GM18517 (cell line): Measurements from ENCODE around the gene ITSN1.

Experiments
- ATAC-seq: cut with Tn5 transposase; IDR thresholded peaks from one replicate; pipeline ENCODE4 v1.9.1; 2021; ENCODE audit warnings: mild to moderate bottlenecking, moderate library complexity; ENCODE audit not compliant: unreplicated experiment

The ITSN1 gene

DNA sequence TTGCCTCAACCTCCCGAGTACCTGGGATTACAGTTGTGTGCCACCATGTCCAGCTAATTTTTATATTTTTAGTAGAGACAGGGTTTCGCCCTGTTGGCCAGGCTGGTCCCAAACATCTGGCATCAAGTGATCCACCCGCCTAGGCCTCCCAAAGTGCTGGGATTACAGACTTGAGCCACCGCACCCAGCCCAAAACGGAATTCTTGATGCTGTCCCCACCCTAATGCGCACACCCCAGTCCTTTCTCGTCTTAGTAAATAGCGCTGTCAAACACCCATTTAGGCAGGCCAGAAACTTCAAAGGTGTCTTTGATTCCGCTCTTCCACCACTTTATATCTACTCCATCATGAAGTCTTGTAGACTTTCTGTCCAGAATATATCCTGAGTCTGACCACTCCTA, 35.1 kb downstream of the ITSN1 start:
- ATAC-seq, result no peak

DNA sequence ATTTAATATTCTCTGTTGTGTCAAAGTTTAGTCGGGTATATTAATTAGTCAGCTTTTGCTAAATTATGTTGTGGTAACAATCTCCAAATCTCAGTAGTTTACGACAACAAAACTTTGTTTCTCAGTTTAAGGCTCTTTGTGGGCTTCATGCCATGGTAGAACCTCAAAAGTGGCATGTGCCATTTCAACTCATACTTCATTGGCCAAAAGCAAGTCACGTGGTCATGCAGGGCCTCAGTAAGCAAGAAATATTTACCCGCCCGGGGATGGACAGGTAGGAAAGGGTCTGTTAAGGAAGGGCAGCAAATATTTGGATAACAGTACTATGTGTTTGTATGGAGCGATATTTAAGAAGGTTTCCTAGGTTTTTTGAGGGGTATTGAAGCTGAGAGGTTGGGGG, 38.6 kb downstream of the ITSN1 start:
- ATAC-seq, result no peak

DNA sequence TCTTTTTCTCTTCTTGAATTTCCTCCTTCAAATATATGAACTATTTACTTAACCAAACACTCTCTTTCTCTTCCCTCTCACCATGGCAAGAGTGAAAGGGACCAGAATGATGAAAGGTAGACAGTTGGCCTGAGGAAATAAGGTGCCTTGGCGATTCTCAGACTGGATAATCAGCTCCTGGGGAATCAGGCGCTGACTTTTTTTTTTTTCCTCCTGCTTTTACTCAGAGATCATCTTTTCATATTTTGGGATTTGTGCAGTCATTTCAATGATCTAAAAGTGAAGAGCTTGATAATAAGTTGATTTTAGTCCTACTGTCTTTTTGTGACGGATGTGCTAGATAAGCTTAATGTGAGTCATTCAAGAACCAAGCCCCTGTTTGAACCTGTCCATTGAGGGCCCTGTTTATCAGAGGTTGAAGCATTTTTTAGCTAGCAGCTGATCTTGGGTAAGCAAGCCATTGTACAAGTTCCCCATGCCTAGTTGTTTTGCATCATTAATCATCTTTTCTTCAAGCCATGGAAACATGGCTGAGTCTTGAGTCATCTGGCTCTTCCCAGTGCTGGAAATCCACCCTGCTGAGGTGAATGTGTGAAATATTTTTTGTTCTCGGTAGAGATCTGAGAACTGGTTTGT, 40.8 kb downstream of the ITSN1 start:
- no peak for ATAC-seq

DNA sequence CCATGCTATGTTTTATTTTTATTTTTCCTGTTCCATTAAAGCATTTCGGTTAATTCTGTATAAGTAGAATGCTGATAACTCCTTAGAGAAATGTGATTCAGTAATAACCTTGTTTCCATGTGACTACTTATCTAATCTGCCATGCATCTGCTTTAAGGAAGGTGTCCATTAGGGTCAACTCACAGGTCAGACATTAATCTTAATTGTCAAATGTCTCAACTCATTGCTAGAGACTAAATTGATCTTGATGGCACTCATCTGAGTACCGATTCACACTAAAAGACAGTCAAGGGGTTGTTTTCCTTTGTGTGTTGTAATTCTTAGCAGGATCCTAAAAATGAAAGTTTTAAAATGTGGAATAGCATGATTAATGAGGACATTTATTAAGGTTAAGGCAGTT, 41.8 kb downstream of the ITSN1 start:
- ATAC-seq, result no peak

DNA sequence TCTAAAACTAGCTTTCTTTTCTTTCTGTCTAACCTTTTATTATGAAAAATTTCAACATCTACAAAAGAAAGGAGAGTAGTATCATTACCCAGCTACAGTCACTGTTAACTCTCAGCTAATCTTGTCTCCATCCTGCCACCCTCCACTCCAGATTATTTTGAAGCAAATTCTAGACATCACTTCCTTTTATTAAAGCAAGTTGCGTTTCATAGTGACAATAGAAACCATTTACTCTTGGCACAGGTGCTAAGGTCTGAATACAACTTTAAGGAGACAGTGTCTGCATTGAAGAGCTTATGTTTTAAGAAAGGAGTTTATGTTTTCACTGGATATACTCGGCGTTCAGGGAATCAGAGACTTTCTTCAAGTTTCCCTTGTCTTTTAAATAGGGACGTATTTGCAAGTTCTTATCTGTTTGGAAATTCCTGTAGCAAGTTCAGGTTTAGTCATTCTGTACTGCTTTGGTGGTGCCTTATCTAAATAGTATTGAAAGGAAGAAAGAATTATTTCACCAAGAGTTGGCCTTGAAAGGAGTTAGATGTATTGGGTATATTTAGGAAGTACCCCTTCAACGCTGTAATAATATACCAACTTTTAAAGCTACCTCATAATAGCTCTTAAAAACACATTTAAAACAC, 42.7 kb downstream of the ITSN1 start:
- ATAC-seq, result no peak

DNA sequence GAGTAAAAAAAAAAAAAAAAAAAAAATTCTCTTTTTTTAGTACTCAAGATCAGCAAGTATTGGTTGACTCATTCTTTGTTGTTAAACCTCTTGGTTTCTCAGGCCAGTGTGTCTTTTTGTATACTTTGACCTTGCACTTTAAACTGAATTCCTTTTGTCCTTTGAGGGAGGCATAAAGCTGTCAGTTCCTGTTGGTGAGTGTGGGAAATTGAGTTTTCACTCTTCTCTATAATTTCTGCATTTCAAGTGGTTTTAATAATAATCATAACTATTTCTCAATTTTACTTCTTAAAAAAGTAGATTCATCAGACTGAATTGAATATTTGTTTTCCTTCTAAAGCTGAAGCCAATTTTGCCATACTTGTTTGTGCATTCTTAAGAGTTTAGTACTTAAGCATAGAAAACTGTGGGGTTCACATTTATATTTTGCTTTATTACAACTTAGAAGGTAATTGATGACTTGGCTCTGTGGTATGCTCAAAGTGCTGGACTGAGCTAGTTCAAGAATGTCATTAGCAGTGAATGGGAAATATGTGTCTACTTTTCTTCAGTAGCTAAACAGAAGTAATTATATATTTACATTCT, 43.4 kb downstream of the ITSN1 start:
- no peak for ATAC-seq

DNA sequence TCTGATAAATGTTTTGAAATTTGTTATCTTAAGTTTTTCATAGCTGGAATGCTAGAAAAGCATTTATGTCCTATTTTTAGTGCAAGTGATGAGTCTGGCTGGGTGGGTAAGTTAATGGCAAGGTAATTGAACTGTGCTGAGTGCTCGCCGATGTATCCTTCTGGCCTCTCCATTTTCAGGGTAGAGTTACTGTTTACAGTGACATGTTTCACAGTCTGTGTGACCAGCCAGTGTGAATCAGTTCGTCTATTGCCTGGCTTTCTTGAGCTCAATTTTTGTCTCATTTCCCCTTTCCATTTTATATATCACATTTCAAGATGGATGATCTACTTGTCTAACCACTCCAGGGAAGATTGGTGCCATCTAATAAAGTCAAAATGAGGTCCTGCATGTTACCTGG, 44.1 kb downstream of the ITSN1 start:
- ATAC-seq, result no peak

DNA sequence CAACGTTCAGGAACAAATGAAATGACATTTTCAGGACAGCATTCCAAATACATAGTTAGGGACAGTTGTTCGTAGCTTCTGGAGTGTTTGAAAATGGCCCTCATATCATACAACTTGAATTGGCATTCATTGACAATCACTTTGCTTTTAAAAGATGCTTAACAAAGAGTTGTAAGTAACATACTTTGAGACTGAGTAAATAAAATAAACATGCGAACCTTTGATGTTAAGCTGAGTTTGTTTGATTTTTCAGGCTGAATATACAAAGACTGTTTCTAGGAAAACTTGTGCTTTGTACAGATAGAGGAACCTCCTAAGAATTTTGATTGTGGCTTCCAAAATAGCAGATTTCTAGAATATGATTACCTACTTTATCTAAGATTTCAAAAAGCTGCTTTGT, 45.3 kb downstream of the ITSN1 start:
- no peak for ATAC-seq

DNA sequence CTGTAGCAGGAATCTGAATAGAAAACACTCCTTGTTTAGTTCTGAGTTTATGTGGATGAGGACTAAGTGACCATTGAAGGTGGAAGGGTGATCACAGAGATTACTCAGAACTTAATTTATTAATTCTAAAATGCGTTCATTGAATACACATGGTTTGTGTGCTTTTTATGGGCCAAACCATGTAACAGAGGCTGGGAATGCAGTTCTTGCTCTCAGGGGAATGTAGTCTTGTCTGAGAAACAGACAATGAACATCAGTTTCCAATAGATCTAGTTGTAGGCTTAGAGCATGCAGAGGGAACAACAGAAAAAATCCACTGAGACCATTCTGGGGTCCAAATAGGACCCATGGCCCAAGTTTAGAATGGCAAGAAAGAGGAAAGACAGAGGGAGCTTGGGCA, 46.1 kb downstream of the ITSN1 start:
- no peak for ATAC-seq

DNA sequence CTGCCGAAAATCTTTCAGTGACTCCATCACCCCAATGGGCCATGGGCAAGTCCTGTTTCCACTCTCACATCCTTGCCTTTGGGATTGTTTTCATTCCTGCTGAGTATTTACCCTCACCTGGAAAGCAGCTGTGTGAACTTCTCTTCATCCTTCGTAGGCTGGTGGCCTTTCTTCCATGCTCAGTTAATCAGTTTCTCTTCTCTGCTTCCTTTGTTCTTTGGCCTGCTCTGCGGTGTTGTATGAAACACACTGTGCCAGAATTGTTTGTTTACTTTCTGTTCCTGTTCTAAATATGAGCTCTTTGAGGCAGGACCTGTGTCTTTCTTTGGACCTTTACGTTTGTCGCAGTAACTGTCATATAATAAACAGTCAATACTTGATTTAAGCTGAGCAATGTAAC, 48.6 kb downstream of the ITSN1 start:
- ATAC-seq, result no peak

DNA sequence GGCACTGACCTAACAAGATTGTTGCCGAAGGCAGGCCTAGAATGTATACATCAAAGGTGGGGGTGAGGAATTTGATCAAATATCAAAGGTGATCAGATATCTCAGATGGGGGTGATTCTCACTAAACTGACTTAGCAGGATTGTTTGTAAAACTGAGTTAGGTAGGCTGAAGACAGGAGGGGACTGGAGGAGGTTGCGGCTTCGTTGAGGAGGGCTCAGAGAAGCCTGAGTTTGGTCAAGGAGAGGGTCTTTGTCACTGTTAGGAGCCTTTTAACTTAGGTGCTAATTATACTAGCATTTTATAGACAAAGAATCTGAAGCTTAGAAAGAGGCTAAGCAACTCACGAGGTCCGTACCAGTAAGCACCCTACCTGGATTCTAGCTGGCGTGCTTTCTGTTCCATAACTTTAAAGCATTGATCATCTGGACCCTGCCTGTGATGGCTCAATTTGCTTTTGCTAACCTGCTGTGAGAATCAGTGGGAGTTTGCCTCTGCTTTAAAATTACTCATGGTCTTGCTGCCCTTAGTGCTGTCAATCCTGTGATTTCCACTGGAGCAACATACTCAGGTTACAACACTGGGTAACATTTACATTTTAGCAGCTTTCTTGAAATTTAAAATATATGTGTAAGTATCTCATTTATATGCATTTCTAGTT, 49.8 kb downstream of the ITSN1 start:
- no peak for ATAC-seq

DNA sequence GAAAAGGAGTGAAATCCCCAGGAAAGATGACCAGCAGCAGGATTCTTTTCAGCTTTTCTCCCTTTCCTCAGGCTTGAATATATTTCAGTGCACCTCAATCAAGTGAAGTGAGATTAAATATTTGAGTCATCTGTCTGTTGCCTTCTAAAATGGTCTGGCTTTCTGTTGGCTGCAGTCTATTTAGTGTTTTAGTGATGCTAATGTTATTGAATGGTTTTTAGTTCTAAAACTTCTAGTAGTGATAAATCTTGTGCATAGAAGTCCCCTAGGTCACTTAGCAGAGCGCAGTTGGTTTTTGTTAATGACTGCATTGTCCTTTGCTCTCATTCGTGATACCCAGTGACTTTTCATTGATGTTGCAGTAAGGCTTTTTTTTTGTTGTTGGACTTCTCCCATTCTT, 53.5 kb downstream of the ITSN1 start:
- ATAC-seq, result no peak

DNA sequence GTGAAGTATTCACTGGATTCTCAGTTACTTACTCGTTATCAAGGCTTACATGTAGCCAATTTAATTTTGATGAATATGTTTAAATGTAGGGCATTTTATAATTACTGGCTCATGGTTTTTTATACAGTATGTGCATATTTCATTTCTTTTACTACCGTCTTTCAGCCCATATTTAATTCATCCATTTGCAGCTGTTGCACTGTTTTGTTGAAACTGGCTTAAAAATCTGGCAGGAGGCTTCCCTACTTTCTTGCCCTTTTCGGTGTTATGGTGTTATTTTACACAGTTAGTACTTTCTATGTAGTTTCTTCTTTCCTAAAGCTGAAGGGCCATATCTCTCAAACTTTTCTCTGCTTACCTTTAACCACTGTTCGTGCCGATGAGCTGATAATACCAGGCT, 54.2 kb downstream of the ITSN1 start:
- ATAC-seq, result no peak

DNA sequence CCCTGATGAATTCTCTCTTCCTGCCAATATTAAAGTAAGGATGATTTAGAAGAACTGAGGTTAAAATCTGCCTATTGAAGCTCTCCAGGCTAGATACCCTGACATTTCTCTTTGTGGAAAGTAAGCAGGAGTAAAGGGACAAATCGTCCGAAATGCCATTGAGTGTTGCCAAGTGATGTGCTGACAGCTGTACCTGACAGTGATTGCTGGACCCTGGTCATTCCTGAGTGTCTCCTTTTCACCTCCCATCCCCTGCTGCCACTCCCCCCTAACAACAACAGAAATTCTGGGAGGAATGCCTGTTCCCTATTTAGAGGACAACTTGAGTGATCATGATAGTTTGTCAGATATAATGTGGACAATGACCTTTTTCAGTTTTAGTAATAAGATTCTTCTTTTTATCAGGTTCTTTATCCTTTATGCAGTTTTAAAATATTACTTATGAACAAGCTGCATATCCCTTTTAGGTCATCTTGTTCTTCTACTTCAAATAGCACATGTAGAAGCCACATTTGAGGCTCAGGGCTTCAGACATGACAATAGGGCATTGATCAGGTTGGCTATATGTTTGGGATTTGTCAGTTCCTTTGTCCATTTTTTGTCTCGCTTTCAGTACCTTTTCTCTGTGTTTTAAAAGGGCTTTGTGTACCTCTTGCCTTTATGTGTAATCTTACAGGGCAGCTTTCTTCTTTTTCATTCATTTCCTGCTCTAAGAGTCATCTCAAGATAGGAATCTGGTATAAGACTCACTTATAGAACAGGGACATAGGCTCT, 56.0 kb downstream of the ITSN1 start:
- ATAC-seq, result no peak

DNA sequence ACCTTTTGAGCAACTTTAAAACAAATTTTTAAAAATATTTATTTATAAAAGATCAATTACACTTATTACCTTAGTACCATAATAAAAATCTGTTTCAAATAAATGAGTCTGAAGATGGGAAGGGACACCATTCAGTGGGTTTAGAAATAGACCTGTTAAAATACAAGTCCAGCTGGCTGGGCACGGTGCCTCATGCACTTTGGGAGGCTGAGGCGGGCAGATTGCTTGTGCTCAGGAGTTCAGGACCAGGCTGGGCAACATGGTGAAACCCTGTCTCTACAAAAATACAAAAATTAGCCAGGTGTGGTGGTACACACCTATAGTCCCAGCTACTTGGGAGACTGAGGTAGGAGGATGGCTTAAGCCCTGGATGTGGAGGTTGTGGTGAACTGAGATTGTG, 57.0 kb downstream of the ITSN1 start:
- no peak for ATAC-seq

DNA sequence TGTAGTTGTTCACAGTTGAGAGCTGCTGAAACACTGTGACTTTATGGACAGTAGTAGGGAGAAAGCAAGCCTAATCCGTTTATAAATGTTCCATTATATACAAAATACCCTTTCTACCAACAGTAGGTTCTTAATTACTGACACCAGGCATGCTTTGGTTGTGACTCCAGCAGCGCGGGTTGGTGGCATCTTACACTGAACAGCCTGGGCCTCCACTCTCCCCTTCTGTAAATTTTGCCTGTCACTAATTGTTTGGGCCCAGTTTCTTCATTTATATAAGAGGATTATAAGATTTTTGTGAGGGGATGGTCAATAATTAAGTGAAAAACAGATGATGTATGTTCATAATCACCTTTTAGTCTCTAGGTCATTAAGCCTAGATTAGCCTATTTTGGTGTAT, 58.2 kb downstream of the ITSN1 start:
- no peak for ATAC-seq

DNA sequence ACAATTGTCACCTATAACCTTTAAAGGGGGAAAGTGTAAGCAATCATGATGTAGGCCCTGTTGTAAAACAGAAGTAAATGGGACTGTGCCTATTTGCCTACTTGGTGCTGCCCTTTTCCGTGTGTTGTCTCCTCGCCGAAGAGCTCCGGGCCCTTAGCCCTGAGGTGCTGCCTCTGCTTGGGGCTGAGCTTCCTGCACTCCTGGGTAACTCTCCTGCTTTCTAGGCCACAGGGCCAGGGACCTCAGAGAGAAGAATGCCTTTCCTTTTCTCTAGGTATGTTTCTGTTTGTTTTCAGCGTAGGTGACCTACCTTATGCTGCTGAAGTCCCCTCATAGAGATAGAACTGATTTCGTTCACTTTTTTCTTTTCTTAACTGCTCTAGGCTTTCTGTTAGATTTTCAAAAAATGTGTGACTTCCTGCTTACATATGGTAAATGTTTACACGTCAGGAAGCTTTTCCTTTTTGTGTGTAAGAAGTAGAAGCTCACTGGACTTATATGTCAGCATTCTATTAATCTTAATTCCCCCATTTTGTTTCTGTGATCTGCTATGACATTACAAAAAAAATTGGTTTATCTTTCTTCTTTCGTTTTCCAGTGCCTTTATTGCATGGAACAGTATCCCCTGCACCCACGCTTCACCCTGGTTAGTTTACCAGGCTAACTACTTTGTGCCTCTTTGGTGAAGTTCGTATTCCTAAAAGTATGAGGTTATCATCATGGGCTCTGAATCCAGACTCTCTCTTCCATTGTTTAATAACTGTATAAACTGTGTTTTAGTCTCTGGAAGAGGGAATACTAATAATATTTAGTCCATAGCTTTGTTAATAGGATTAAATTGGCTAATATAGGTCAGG, 61.7 kb downstream of the ITSN1 start:
- no peak for ATAC-seq

DNA sequence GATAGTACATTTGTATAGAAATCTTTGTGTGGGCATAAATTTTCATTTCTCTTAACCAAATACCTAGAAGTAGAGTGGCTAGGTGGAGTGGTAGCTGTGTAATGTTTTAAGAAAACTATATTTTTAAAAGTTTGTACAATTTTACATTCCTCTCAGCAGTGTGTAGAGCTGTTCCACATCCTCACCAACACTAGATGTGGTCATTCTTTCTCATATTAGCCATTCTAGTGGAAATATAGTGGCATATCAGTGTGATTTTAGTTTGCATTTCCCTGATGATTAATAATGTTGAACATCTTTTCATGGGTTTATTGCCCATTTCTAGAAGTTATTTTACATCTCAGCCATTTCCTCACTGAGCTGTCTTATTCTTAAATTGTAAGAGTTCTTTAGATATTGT, 65.5 kb downstream of the ITSN1 start:
- ATAC-seq, result no peak

DNA sequence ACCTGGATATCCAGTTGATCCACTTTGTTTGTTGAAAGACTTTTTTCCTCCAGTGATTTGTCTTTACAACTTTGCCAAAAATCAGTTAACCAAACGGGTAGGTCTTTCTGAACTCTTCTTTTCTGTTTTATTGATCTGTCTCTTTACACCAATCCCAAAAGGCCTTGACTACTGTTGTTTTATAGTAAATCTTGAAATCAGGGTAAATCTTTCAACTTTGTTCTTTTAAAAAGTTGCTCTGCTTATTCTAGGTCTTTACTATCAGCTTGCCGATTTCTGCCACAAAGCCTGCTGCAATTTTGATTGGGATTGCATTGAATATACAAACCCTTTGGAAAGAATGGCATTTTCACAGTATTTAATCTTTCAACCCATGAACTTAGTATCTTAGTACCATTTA, 66.6 kb downstream of the ITSN1 start:
- ATAC-seq, result no peak

DNA sequence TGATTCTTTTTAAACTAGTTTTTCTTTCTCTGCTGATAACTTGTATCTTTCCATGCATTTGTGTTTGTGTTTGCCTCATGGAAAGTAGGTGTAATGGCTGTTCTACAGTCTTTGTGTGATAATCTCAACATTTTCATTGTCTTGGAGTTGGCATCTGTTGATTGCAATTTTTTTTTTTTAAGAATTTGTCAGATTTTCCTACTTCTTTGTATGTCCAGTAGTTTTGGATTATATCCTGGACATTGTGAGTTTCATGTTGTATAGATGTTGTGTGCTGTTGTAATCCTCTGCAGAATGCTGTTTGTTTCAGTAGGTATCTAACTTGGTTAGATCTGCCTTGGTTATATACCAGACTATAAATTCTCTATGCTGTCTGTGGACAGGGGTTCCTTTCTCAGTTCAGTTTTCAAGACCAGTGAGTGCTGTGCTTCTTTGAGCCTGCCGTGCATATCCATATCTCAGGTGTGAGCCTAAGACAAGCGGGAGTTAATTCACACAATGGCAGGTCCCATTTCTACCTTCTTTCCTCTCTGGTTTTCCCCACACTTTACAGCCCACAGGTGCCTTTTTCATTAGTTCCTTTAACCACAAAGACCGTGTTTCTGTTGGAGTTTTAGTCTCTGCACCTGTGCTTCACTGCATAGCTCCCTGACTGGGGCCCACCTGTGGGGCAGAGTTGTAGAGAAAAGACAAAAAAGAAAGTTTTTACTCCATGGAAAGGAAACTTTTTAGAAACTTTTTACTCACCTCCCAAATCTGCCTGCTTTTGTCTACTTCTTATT, 69.9 kb downstream of the ITSN1 start:
- ATAC-seq, result no peak
